ENCODE data around the gene AHDC1. TPM values are rescaled to one million over a fixed set of nuclear protein-coding genes. Genes with fewer than 3 reads are reported as not detected.
"Not testable (repeated sequence)": the region's sequence is repeated elsewhere in the genome, so short reads cannot be mapped to it uniquely, and the experiment has no call there.

Gene AHDC1
- total RNA-seq, 4 donors from 2014 or later: 37.7 to 63.0 (median 52.5) TPM

GRCh38 chr1:27544834-27545233 lies 59.1 kb downstream of the AHDC1 start:
- TF ChIP-seq CTCF (IDR thresholded peaks at IDR 0.05) (no peak), POLR2A (IDR thresholded peaks at IDR 0.05) (no peak)
- 46 to 51% methylated on average over 7 of the region's 7 CpGs for WGBS, 2 donors
- no peak overlapping the region for H3K4me3 ChIP-seq (ENCODE audit: low read depth, poor library complexity, severe bottlenecking)
- intact Hi-C loops (cut with DNase I; ENCODE audit: low total_unique reads): no loop called here
- no peak for DNase-seq (ENCODE audit: low spot score in 2 of 2)

- H3K4me3 ChIP-seq (ENCODE audit: low read depth, poor library complexity, severe bottlenecking): no peak overlapping the region
- DNase-seq (ENCODE audit: low spot score in 2 of 2): no peak
- WGBS, 2 donors: 86 to 89% methylated on average over 6 of the region's 6 CpGs
- TF ChIP-seq POLR2A (IDR thresholded peaks at IDR 0.05) (no peak), CTCF (IDR thresholded peaks at IDR 0.05) (no peak)
- intact Hi-C loops (cut with DNase I; ENCODE audit: low total_unique reads): no loop called here
These were observed 60.7 kb downstream of the AHDC1 start for GRCh38 chr1:27543284-27543683.

GRCh38 chr1:27542463-27543273 lies 61.3 kb downstream of the AHDC1 start:
- intact Hi-C loops (cut with DNase I; ENCODE audit: low total_unique reads): no loop called here
- no peak for DNase-seq (ENCODE audit: low spot score in 2 of 2)
- H3K4me3 ChIP-seq (ENCODE audit: low read depth, poor library complexity, severe bottlenecking): no peak overlapping the region
- 43 to 45% methylated on average over 19 of the region's 19 CpGs for WGBS, 2 donors
- no peak for TF ChIP-seq CTCF (IDR thresholded peaks at IDR 0.05)
- TF ChIP-seq POLR2A (IDR thresholded peaks at IDR 0.05): no peak

GRCh38 chr1:27539901-27540861 lies 63.8 kb downstream of the AHDC1 start:
- no peak for DNase-seq (ENCODE audit: low spot score in 2 of 2)
- no peak overlapping the region for H3K4me3 ChIP-seq (ENCODE audit: low read depth, poor library complexity, severe bottlenecking)
- TF ChIP-seq POLR2A (IDR thresholded peaks at IDR 0.05) (no peak), CTCF (IDR thresholded peaks at IDR 0.05) (no peak)
- intact Hi-C loops (cut with DNase I; ENCODE audit: low total_unique reads): no loop called here
- WGBS, 2 donors: 44 to 51% methylated on average over 9 of the region's 9 CpGs

GRCh38 chr1:27538793-27539192 lies 65.2 kb downstream of the AHDC1 start:
- no peak for DNase-seq (ENCODE audit: low spot score in 2 of 2)
- 29 to 38% methylated on average over 3 of the region's 3 CpGs for WGBS, 2 donors
- H3K4me3 ChIP-seq (ENCODE audit: low read depth, poor library complexity, severe bottlenecking): no peak overlapping the region
- intact Hi-C loops (cut with DNase I; ENCODE audit: low total_unique reads): no loop called here
- TF ChIP-seq CTCF (IDR thresholded peaks at IDR 0.05) (no peak), POLR2A (IDR thresholded peaks at IDR 0.05) (no peak)

- H3K4me3 ChIP-seq (ENCODE audit: low read depth, poor library complexity, severe bottlenecking); DNase-seq (ENCODE audit: low spot score in 2 of 2); intact Hi-C loops (cut with DNase I; ENCODE audit: low total_unique reads): not testable (repeated sequence)
- WGBS, 2 donors: 86 to 91% methylated on average over 4 of the region's 4 CpGs
These were observed 65.7 kb downstream of the AHDC1 start for GRCh38 chr1:27538305-27538676.
